ENCODE results near the gene LONRF3.

The LONRF3 gene

DNA sequence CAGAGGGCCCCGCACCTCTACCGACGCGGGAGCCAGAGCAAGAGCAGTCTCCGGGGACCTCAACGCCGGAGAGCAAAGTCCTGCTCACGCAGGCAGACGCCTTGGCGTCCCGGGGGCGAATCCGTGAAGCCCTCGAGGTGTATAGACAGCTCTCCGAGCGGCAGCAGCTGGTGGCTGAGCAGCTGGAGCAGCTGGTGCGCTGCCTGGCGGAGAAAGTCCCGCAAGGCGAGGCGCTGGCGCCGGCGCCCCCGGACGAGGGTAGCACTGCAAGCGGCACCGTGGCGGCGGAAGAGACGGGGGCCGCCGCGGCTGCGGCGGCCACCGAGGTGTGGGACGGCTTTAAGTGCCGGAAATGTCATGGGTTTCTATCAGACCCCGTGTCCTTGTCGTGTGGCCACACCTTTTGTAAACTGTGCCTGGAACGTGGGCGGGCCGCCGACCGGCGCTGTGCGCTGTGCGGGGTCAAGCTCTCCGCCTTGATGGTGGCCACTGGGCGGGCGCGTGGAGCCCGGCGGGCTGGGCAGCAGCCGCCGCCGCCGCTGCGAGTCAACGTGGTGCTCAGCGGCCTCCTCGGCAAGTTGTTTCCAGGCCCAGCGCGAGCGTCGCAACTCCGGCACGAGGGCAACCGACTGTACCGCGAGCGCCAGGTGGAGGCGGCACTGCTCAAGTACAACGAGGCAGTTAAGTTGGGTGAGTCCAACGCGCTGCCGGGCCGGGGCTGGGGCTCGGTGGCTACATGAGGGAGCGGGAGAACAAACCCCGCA, 672 bp downstream of the LONRF3 start:
- ChIA-PET POLR2A (interaction anchor here (1.4 kb wide), 1 partner anchor 10 kb away, joined by 5 read pairs; no protein-coding TSS in a partner anchor), CTCF (no interaction called here)
- peak; percentile 96 for TF ChIP-seq L3MBTL2 (conservative IDR thresholded peaks at IDR 0.05)
- TF ChIP-seq, protein P1, sequence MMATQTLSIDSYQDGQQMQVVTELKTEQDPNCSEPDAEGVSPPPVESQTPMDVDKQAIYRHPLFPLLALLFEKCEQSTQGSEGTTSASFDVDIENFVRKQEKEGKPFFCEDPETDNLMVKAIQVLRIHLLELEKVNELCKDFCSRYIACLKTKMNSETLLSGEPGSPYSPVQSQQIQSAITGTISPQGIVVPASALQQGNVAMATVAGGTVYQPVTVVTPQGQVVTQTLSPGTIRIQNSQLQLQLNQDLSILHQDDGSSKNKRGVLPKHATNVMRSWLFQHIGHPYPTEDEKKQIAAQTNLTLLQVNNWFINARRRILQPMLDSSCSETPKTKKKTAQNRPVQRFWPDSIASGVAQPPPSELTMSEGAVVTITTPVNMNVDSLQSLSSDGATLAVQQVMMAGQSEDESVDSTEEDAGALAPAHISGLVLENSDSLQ (IDR thresholded peaks at IDR 0.05) = no peak
- peak; percentile 59 for DNase-seq (ENCODE audit: extremely low spot score)

DNA sequence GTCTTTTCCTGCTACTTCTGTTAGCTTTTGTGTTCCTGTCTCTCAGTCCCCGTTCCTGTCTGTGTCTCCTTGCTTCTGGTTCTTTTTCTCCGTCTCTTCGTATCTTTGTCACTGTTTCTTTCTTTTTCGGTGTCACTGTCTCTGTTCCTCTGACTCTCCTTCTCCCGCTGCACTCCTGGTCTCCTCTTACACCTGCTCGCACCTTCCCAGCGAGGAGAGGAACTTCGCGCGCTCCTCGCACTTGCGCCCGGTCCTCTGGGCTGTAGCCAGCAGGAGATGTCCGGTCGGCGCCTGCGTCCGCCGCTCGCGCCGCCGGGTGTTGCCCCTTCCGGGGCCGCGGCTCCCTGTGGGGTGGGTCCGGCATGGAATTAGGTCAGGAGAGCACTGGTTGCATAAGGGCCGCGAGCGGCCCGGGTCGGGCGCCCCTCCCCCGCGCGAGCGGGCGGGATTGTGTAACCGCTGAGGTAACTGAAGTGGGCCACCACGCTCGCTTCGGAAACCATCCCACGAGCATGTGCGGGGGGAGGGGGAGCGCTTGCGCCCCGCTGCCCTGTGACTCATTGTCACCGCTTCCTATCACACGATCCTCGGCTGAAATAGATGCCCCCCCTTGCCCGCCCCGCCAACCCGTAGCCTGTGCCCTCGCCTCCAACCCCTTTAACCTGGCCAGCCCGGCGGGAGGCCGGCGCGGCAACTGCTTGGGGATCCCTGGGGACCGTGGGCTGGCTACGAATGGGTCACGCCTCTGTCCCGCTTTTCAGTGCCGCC, 1.6 kb downstream of the LONRF3 start:
- ChIA-PET CTCF (no interaction called here), POLR2A (no interaction called here)

DNA sequence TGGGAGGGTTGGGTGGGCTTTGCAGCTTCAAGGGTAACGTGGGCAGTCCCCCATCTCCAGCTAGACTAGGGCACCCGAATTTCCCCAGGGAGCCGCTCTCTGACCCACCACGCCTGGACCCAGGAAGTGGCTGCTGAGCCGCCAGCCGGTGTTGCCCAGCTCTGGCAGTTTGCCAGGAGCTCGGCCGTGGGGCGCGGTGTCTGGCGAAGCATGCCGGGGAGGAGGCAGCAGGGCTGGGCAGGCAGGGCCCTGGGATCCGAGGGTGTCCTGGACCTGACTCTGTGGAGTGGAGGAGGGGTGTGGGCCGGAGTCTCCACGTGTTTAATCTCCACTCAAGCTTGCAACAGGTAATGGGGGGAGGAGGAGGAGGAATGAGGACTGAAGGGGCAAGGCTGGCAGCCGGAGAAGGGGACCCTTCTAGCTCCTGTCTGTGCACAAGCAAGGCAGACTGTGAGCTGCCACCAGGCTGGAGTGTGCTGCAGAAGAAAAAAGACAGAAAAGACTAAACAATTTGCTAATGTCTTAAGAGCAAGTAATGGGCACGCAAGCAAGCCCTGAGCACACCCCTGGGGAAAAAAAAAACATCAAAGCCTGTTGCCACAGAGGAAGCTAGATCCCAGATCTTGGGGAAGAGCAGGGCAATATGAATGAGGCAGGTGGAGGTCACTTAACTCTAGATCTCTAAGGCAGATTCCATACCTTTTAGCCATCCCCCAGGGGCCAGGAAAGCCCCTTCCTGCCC, 2.4 kb downstream of the LONRF3 start:
- ChIA-PET CTCF (interaction anchor here (0.5 kb wide), 1 partner anchor 38 kb away, joined by 3 read pairs; no protein-coding TSS in a partner anchor), POLR2A (no interaction called here)
- TF ChIP-seq, protein P1 (IDR thresholded peaks at IDR 0.05) = no peak
- no peak for TF ChIP-seq L3MBTL2 (conservative IDR thresholded peaks at IDR 0.05)
- TF ChIP-seq ZNF384 (IDR thresholded peaks at IDR 0.05) = no peak
- TF ChIP-seq HDGF (IDR thresholded peaks at IDR 0.05; ENCODE audit: borderline replicate concordance) = no peak
- TF ChIP-seq TARDBP (IDR thresholded peaks at IDR 0.05) = no peak
- no peak for TF ChIP-seq CTBP1 (IDR thresholded peaks at IDR 0.05; ENCODE audit: borderline replicate concordance)
- TF ChIP-seq FOXM1 (IDR thresholded peaks at IDR 0.05; ENCODE audit: borderline replicate concordance) = no peak
- DNase-seq (ENCODE audit: extremely low spot score) = peak; percentile 49

More for the DNA sequence above, 1.6 kb downstream of the LONRF3 start:
- DNase-seq (ENCODE audit: extremely low spot score) = peak; percentile 62
- TF ChIP-seq FOXK2 (IDR thresholded peaks at IDR 0.05) (no peak), L3MBTL2 (conservative IDR thresholded peaks at IDR 0.05) (peak; percentile 54; the same call in 1 of the 2 replicates)

DNA sequence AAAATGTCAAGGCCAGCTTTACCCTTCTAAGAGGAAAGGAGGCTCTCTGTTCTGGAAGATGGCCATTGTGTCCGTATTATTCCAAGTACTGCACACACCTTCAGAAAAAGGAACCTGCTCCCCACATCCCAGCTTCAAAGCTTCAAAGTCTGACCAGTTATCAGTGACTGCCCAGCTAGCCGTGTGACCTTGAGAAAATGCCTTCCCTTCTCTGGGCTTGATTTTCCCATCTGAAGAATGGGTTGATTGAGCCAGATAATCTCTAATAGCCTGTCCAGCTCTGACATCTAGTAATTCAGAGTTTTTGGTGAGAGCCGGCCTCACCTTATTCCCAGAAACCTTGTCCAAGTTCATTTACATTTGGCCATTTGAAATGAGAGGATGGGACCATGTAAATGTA, 3.0 kb downstream of the LONRF3 start:
- DNase-seq (ENCODE audit: extremely low spot score) = no peak
- CTCF ChIA-PET = interaction anchor here (0.5 kb wide), 1 partner anchor 38 kb away, joined by 3 read pairs; no protein-coding TSS in a partner anchor
- TF ChIP-seq TARDBP (IDR thresholded peaks at IDR 0.05) (no peak), FOXM1 (IDR thresholded peaks at IDR 0.05; ENCODE audit: borderline replicate concordance) (no peak), BHLHE40 (IDR thresholded peaks at IDR 0.05; ENCODE audit: borderline replicate concordance) (no peak), HDGF (IDR thresholded peaks at IDR 0.05; ENCODE audit: borderline replicate concordance) (no peak), ELF4 (IDR thresholded peaks at IDR 0.05) (no peak), ZNF384 (IDR thresholded peaks at IDR 0.05) (no peak), CTBP1 (IDR thresholded peaks at IDR 0.05; ENCODE audit: borderline replicate concordance) (no peak), FOXA1 (IDR thresholded peaks at IDR 0.05) (no peak), SUZ12 (IDR thresholded peaks at IDR 0.05) (no peak), ARNT (IDR thresholded peaks at IDR 0.05) (no peak), NFRKB (IDR thresholded peaks at IDR 0.05) (no peak), L3MBTL2 (conservative IDR thresholded peaks at IDR 0.05) (no peak), FOXK2 (IDR thresholded peaks at IDR 0.05) (no peak), SP1 (IDR thresholded peaks at IDR 0.05) (no peak), LEF1 (IDR thresholded peaks at IDR 0.05; ENCODE audit: borderline replicate concordance) (no peak)
- TF ChIP-seq, protein P1 (IDR thresholded peaks at IDR 0.05) = no peak
- POLR2A ChIA-PET = no interaction called here

DNA sequence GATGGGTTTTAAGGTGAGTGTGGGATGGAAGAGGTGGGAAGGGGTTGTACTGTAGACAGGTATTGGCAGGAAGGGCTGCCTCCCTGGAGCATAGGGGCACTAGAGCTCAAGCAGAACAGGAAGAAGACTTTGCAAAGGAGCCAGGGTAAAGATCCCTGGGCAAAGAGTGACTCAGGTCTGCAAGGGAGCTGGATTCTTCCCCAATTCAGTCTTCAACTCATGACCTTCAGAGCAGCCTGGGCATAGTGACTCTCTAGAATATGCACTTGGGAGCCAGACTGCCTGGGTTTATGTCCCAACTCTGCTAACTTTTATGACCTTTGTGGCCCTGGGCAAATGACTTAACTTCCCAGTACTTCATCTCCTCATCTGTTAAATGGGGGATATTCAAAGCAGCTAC, 4.0 kb downstream of the LONRF3 start:
- ChIA-PET POLR2A (no interaction called here), CTCF (no interaction called here)
- DNase-seq (ENCODE audit: extremely low spot score) = no peak

More for the DNA sequence above, 4.0 kb downstream of the LONRF3 start:
- TF ChIP-seq HDGF (IDR thresholded peaks at IDR 0.05; ENCODE audit: borderline replicate concordance) (no peak), SP1 (IDR thresholded peaks at IDR 0.05) (no peak), FOXK2 (IDR thresholded peaks at IDR 0.05) (no peak), CTBP1 (IDR thresholded peaks at IDR 0.05; ENCODE audit: borderline replicate concordance) (no peak), FOXA1 (IDR thresholded peaks at IDR 0.05) (no peak)
- TF ChIP-seq, protein P1 (IDR thresholded peaks at IDR 0.05) = no peak
